Measurements from ENCODE around the gene BIN1. TPM values are rescaled to one million over a fixed set of nuclear protein-coding genes. Genes with fewer than 3 reads are reported as not detected.
A peak's percentile ranks its signal among the peaks of the same experiment; 100 is the strongest.

The BIN1 gene
- total RNA-seq, 4 donors from 2014 or later, result 49.2 to 68.3 (median 64.2) TPM

GRCh38 chr2:127047054-127047453, 59.9 kb downstream of the BIN1 start:
- Histone ChIP-seq H3K27me3 (no peaks in the 10 kb centered on the region), H3K4me3 (replicated peaks in 1 of 3) (no peak overlapping the region), H3K36me3 (no peaks in the 10 kb centered on the region), H3K4me1 (peaks cover 0 to 6% of the 10 kb centered on the region in 2 donors), H3K27ac (no peak overlapping the region), H3K9me3 (no peaks in the 10 kb centered on the region)
- TF ChIP-seq CTCF (IDR thresholded peaks at IDR 0.05), result no peak
- no peak for TF ChIP-seq POLR2A (IDR thresholded peaks at IDR 0.05)
- intact Hi-C loops (cut with DNase I), result no loop called here
- DNase-seq, result no peak
- 96 to 100% methylated on average over 3 to 6 of the region's 8 CpGs for WGBS, 2 donors

- H3K9me3 ChIP-seq, result no peaks in the 10 kb centered on the region
- peaks cover 0 to 9% of the 10 kb centered on the region in 2 donors for H3K4me1 ChIP-seq
- no peak overlapping the region for H3K27ac ChIP-seq
- TF ChIP-seq POLR2A (IDR thresholded peaks at IDR 0.05), result no peak
- no peak overlapping the region for H3K4me3 ChIP-seq (replicated peaks in 1 of 3)
- DNase-seq, result no peak
- intact Hi-C loops (cut with DNase I), result no loop called here
- WGBS, 2 donors, result 72 to 81% methylated on average over 3 of the region's 3 CpGs
- H3K27me3 ChIP-seq, result no peaks in the 10 kb centered on the region
- H3K36me3 ChIP-seq, result no peaks in the 10 kb centered on the region
Observed at GRCh38 chr2:127046579-127046978, 60.4 kb downstream of the BIN1 start.

- intact Hi-C loops (cut with DNase I), result no loop called here
- no peak overlapping the region for H3K4me3 ChIP-seq (replicated peaks in 1 of 3)
Observed at GRCh38 chr2:127045792-127046501, 61.0 kb downstream of the BIN1 start.

GRCh38 chr2:127044977-127045661, 61.8 kb downstream of the BIN1 start:
- no peak overlapping the region for H3K27ac ChIP-seq
- H3K4me1 ChIP-seq, result peaks cover 0 to 12% of the 10 kb centered on the region in 2 donors
- 83 to 84% methylated on average over 18 to 20 of the region's 20 CpGs for WGBS, 2 donors
- no peaks in the 10 kb centered on the region for H3K27me3 ChIP-seq
- no peak overlapping the region for H3K4me3 ChIP-seq (replicated peaks in 1 of 3)
- intact Hi-C loops (cut with DNase I), result no loop called here
- no peaks in the 10 kb centered on the region for H3K9me3 ChIP-seq
- no peak for DNase-seq
- no peaks in the 10 kb centered on the region for H3K36me3 ChIP-seq
- TF ChIP-seq POLR2A (IDR thresholded peaks at IDR 0.05), result no peak
- no peak for TF ChIP-seq CTCF (IDR thresholded peaks at IDR 0.05)

More at GRCh38 chr2:127045792-127046501, 61.0 kb downstream of the BIN1 start:
- Histone ChIP-seq H3K4me1 (peaks cover 0 to 12% of the 10 kb centered on the region in 2 donors), H3K9me3 (no peaks in the 10 kb centered on the region), H3K36me3 (no peaks in the 10 kb centered on the region), H3K27me3 (no peaks in the 10 kb centered on the region), H3K27ac (no peak overlapping the region)
- no peak for TF ChIP-seq CTCF (IDR thresholded peaks at IDR 0.05)
- TF ChIP-seq POLR2A (IDR thresholded peaks at IDR 0.05), result no peak
- 64 to 70% methylated on average over 16 to 20 of the region's 20 CpGs for WGBS, 2 donors
- DNase-seq, result peak in 1 of 2 donors; percentile 30

GRCh38 chr2:127044165-127044718, 62.7 kb downstream of the BIN1 start:
- 96 to 97% methylated on average over 4 of the region's 4 CpGs for WGBS, 2 donors
- intact Hi-C loops (cut with DNase I), result no loop called here
- H3K27ac ChIP-seq, result no peak overlapping the region
- H3K4me3 ChIP-seq (replicated peaks in 1 of 3), result no peak overlapping the region
- no peak for DNase-seq
- TF ChIP-seq CTCF (IDR thresholded peaks at IDR 0.05) (no peak), POLR2A (IDR thresholded peaks at IDR 0.05) (no peak)
- H3K27me3 ChIP-seq, result no peaks in the 10 kb centered on the region
- no peaks in the 10 kb centered on the region for H3K9me3 ChIP-seq
- peaks cover 0 to 12% of the 10 kb centered on the region in 2 donors for H3K4me1 ChIP-seq
- no peaks in the 10 kb centered on the region for H3K36me3 ChIP-seq

All from thyroid gland (tissue), 4 donors.